ENCODE results near the gene SMOC2. TPM values are rescaled to one million over a fixed set of nuclear protein-coding genes. Genes with fewer than 3 reads are reported as not detected.

SMOC2 gene
- total RNA-seq, 4 donors from 2014 or later: 45.8 to 130 (median 84.0) TPM

- WGBS: 78% methylated on average over 25 of the region's 25 CpGs
- intact Hi-C loops (cut with DNase I): no loop called here
- H3K27me3 ChIP-seq: no peaks in the 10 kb centered on the region
- peaks cover 17 to 52% (median 40%) of the 10 kb centered on the region in 4 donors for H3K4me1 ChIP-seq
- H3K4me3 ChIP-seq: no peak overlapping the region
- peak overlapping the region; percentile 68 to 86 (median 78) for H3K27ac ChIP-seq (replicated peaks in 1 of 4)
- H3K36me3 ChIP-seq: no peaks in the 10 kb centered on the region
- TF ChIP-seq POLR2A (IDR thresholded peaks at IDR 0.05; ENCODE audit: low read depth): no peak
- TF ChIP-seq POLR2AphosphoS5 (IDR thresholded peaks at IDR 0.05): no peak
- TF ChIP-seq CTCF (IDR thresholded peaks at IDR 0.05): no peak
- TF ChIP-seq EP300 (IDR thresholded peaks at IDR 0.05): no peak
- no peak for DNase-seq (ENCODE audit: extremely low spot score)
- no peaks in the 10 kb centered on the region for H3K9me3 ChIP-seq
Observed at GRCh38 chr6:168527451-168528210, 86.6 kb downstream of the SMOC2 start.

GRCh38 chr6:168528474-168529095, 87.6 kb downstream of the SMOC2 start:
- intact Hi-C loops (cut with DNase I): no loop called here
- no peak for DNase-seq (ENCODE audit: extremely low spot score)
- WGBS: 85% methylated on average over 3 of the region's 3 CpGs
- no peaks in the 10 kb centered on the region for H3K9me3 ChIP-seq
- no peaks in the 10 kb centered on the region for H3K36me3 ChIP-seq
- TF ChIP-seq POLR2AphosphoS5 (IDR thresholded peaks at IDR 0.05) (no peak), EP300 (IDR thresholded peaks at IDR 0.05) (no peak), CTCF (IDR thresholded peaks at IDR 0.05) (no peak), POLR2A (IDR thresholded peaks at IDR 0.05; ENCODE audit: low read depth) (no peak)
- no peaks in the 10 kb centered on the region for H3K27me3 ChIP-seq
- H3K4me1 ChIP-seq: peaks cover 17 to 62% (median 49%) of the 10 kb centered on the region in 4 donors
- H3K27ac ChIP-seq (replicated peaks in 1 of 4): peak overlapping the region in 1 of 4 donors; percentile 86
- no peak overlapping the region for H3K4me3 ChIP-seq

- no peaks in the 10 kb centered on the region for H3K27me3 ChIP-seq
- intact Hi-C loops (cut with DNase I): no loop called here
- peaks cover 17 to 66% (median 53%) of the 10 kb centered on the region in 4 donors for H3K4me1 ChIP-seq
- no peaks in the 10 kb centered on the region for H3K36me3 ChIP-seq
- 93% methylated on average over 18 of the region's 18 CpGs for WGBS
- H3K27ac ChIP-seq (replicated peaks in 1 of 4): no peak overlapping the region
- TF ChIP-seq CTCF (IDR thresholded peaks at IDR 0.05) (no peak), EP300 (IDR thresholded peaks at IDR 0.05) (no peak), POLR2AphosphoS5 (IDR thresholded peaks at IDR 0.05) (no peak), POLR2A (IDR thresholded peaks at IDR 0.05; ENCODE audit: low read depth) (no peak)
- H3K4me3 ChIP-seq: no peak overlapping the region
- H3K9me3 ChIP-seq: no peaks in the 10 kb centered on the region
- DNase-seq (ENCODE audit: extremely low spot score): no peak
Observed at GRCh38 chr6:168529214-168529613, 88.2 kb downstream of the SMOC2 start.

DNA sequence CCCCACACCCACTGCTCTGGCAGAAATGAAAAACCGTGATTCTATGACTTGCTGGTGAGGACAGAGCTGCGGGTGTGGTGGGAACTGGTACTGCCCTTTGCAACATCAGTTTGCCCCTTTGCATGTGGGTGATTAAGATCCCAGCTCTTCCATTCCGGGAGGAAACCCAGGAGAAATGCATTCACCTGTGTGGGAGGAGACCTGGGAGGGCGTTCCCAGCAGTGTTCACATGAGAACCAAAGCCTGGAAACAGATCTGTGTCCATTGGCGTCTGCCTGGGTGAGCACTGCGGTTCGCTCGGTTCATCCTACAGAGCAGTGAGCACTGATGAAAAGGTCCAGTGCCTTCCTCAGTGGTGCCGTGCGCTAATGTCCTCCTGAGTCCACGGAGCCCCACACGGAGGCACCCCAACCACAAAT, 89.7 kb downstream of the SMOC2 start:
- no peak for DNase-seq (ENCODE audit: extremely low spot score)
- Histone ChIP-seq H3K27ac (replicated peaks in 1 of 4) (no peak overlapping the region), H3K27me3 (no peaks in the 10 kb centered on the region), H3K9me3 (no peaks in the 10 kb centered on the region), H3K36me3 (no peaks in the 10 kb centered on the region), H3K4me1 (peaks cover 17 to 71% (median 53%) of the 10 kb centered on the region in 4 donors), H3K4me3 (no peak overlapping the region)
- TF ChIP-seq POLR2A (IDR thresholded peaks at IDR 0.05; ENCODE audit: low read depth) (no peak), EP300 (IDR thresholded peaks at IDR 0.05) (no peak), POLR2AphosphoS5 (IDR thresholded peaks at IDR 0.05) (no peak)
- 87% methylated on average over 11 of the region's 12 CpGs for WGBS
- intact Hi-C loops (cut with DNase I): no loop called here

DNA sequence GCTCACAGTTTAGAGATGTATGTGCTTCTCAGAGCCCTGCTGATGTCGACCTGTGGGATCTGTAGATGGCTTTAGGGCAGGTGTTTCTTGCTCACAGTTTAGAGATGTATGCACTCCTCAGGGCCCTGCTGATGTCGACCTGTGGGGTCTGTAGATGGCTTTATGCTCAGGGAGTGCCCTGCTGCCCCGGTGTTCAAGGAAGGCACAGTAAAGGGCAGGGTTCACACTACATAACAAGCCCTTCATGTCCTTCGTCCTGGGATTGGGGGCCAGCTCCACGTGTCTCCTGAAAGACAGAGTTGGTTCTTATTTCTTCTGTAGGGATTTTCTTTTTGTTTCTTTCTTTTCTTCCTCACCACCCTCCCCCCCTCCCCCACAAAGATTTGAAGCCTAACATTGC, 91.1 kb downstream of the SMOC2 start:
- 65% methylated on average over 5 of the region's 5 CpGs for WGBS
- no peak for DNase-seq (ENCODE audit: extremely low spot score)
- Histone ChIP-seq H3K36me3 (no peaks in the 10 kb centered on the region), H3K4me1 (peaks cover 15 to 71% (median 55%) of the 10 kb centered on the region in 4 donors), H3K27ac (replicated peaks in 1 of 4) (peak overlapping the region in 1 of 4 donors; percentile 23), H3K27me3 (no peaks in the 10 kb centered on the region), H3K9me3 (no peaks in the 10 kb centered on the region), H3K4me3 (no peak overlapping the region)
- intact Hi-C loops (cut with DNase I): no loop called here
- no peak for TF ChIP-seq CTCF (IDR thresholded peaks at IDR 0.05)
- TF ChIP-seq EP300 (IDR thresholded peaks at IDR 0.05): no peak
- no peak for TF ChIP-seq POLR2A (IDR thresholded peaks at IDR 0.05; ENCODE audit: low read depth)
- no peak for TF ChIP-seq POLR2AphosphoS5 (IDR thresholded peaks at IDR 0.05)
